ENCODE data around the gene MOCS3.

DNA sequence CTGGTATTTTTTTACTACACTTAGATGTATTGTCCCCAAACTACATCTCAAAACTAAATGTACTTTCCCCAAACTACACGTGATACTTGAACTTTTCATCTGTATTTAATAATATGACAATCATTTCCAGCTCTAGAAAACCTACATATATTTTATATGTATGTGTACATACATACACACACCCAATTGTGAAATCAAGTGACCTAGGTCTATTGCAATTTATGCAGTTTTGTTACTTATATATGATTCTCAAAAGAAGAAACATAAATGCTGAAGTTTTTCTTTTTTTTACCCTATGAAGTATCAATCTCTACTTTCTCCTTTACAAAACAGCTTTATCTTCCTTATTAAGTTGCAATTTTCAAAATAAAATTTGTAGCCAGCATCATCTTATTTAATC, 32.1 kb upstream of the MOCS3 start:
- TF ChIP-seq RFX5 (IDR thresholded peaks at IDR 0.05) (no peak), POLR2A (IDR thresholded peaks at IDR 0.05; ENCODE audit: low read length) (no peak), PHF8 (IDR thresholded peaks at IDR 0.05; ENCODE audit: borderline replicate concordance, low read depth) (no peak), EP300 (IDR thresholded peaks at IDR 0.05) (no peak), MYC (IDR thresholded peaks at IDR 0.05; ENCODE audit: borderline replicate concordance, low read length) (no peak)
- TF ChIP-seq, protein P1, sequence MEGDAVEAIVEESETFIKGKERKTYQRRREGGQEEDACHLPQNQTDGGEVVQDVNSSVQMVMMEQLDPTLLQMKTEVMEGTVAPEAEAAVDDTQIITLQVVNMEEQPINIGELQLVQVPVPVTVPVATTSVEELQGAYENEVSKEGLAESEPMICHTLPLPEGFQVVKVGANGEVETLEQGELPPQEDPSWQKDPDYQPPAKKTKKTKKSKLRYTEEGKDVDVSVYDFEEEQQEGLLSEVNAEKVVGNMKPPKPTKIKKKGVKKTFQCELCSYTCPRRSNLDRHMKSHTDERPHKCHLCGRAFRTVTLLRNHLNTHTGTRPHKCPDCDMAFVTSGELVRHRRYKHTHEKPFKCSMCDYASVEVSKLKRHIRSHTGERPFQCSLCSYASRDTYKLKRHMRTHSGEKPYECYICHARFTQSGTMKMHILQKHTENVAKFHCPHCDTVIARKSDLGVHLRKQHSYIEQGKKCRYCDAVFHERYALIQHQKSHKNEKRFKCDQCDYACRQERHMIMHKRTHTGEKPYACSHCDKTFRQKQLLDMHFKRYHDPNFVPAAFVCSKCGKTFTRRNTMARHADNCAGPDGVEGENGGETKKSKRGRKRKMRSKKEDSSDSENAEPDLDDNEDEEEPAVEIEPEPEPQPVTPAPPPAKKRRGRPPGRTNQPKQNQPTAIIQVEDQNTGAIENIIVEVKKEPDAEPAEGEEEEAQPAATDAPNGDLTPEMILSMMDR (IDR thresholded peaks at IDR 0.05): no peak
- TF ChIP-seq, protein P2, sequence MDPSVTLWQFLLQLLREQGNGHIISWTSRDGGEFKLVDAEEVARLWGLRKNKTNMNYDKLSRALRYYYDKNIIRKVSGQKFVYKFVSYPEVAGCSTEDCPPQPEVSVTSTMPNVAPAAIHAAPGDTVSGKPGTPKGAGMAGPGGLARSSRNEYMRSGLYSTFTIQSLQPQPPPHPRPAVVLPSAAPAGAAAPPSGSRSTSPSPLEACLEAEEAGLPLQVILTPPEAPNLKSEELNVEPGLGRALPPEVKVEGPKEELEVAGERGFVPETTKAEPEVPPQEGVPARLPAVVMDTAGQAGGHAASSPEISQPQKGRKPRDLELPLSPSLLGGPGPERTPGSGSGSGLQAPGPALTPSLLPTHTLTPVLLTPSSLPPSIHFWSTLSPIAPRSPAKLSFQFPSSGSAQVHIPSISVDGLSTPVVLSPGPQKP (IDR thresholded peaks at IDR 0.05; ENCODE audit: low read depth, low read length): no peak

Measured in A549 (cell line).